ENCODE data around the gene SLC31A1.

Gene SLC31A1

GRCh38 chr9:113237026-113237425 lies 15.7 kb downstream of the SLC31A1 start:
- TF ChIP-seq POLR2AphosphoS5 (IDR thresholded peaks at IDR 0.05; ENCODE audit: low read depth, low read length): no peak
- TF ChIP-seq, protein P1, sequence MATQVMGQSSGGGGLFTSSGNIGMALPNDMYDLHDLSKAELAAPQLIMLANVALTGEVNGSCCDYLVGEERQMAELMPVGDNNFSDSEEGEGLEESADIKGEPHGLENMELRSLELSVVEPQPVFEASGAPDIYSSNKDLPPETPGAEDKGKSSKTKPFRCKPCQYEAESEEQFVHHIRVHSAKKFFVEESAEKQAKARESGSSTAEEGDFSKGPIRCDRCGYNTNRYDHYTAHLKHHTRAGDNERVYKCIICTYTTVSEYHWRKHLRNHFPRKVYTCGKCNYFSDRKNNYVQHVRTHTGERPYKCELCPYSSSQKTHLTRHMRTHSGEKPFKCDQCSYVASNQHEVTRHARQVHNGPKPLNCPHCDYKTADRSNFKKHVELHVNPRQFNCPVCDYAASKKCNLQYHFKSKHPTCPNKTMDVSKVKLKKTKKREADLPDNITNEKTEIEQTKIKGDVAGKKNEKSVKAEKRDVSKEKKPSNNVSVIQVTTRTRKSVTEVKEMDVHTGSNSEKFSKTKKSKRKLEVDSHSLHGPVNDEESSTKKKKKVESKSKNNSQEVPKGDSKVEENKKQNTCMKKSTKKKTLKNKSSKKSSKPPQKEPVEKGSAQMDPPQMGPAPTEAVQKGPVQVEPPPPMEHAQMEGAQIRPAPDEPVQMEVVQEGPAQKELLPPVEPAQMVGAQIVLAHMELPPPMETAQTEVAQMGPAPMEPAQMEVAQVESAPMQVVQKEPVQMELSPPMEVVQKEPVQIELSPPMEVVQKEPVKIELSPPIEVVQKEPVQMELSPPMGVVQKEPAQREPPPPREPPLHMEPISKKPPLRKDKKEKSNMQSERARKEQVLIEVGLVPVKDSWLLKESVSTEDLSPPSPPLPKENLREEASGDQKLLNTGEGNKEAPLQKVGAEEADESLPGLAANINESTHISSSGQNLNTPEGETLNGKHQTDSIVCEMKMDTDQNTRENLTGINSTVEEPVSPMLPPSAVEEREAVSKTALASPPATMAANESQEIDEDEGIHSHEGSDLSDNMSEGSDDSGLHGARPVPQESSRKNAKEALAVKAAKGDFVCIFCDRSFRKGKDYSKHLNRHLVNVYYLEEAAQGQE (IDR thresholded peaks at IDR 0.05; ENCODE audit: insufficient read depth in 1 of 2, low read depth in 2 of 2, low read length in 2 of 2): no peak
- no peak for TF ChIP-seq SIN3A (IDR thresholded peaks at IDR 0.05; ENCODE audit: borderline replicate concordance, insufficient read depth, low read length)
- no peak for TF ChIP-seq FOXP2 (optimal IDR thresholded peaks at IDR 0.05; ENCODE audit: borderline replicate concordance, extremely low read depth, extremely low read length, insufficient read depth)
- no peak for TF ChIP-seq TAF1 (IDR thresholded peaks at IDR 0.05; ENCODE audit: borderline replicate concordance, insufficient read depth, low read length)

- no peak for TF ChIP-seq FOXP2 (optimal IDR thresholded peaks at IDR 0.05; ENCODE audit: borderline replicate concordance, extremely low read depth, extremely low read length, insufficient read depth)
- TF ChIP-seq SIN3A (IDR thresholded peaks at IDR 0.05; ENCODE audit: borderline replicate concordance, insufficient read depth, low read length): no peak
- TF ChIP-seq, protein P1 (IDR thresholded peaks at IDR 0.05; ENCODE audit: insufficient read depth in 1 of 2, low read depth in 2 of 2, low read length in 2 of 2): no peak
- no peak for TF ChIP-seq POLR2AphosphoS5 (IDR thresholded peaks at IDR 0.05; ENCODE audit: low read depth, low read length)
- no peak for TF ChIP-seq TAF1 (IDR thresholded peaks at IDR 0.05; ENCODE audit: borderline replicate concordance, insufficient read depth, low read length)
These were observed 17.0 kb downstream of the SLC31A1 start for GRCh38 chr9:113238202-113238858.

- no peak for TF ChIP-seq POLR2AphosphoS5 (IDR thresholded peaks at IDR 0.05; ENCODE audit: low read depth, low read length)
- TF ChIP-seq, protein P1 (IDR thresholded peaks at IDR 0.05; ENCODE audit: insufficient read depth in 1 of 2, low read depth in 2 of 2, low read length in 2 of 2): no peak
- no peak for TF ChIP-seq TAF1 (IDR thresholded peaks at IDR 0.05; ENCODE audit: borderline replicate concordance, insufficient read depth, low read length)
- TF ChIP-seq FOXP2 (optimal IDR thresholded peaks at IDR 0.05; ENCODE audit: borderline replicate concordance, extremely low read depth, extremely low read length, insufficient read depth): no peak
- TF ChIP-seq SIN3A (IDR thresholded peaks at IDR 0.05; ENCODE audit: borderline replicate concordance, insufficient read depth, low read length): no peak
These were observed 17.5 kb downstream of the SLC31A1 start for GRCh38 chr9:113238859-113239232.

DNA sequence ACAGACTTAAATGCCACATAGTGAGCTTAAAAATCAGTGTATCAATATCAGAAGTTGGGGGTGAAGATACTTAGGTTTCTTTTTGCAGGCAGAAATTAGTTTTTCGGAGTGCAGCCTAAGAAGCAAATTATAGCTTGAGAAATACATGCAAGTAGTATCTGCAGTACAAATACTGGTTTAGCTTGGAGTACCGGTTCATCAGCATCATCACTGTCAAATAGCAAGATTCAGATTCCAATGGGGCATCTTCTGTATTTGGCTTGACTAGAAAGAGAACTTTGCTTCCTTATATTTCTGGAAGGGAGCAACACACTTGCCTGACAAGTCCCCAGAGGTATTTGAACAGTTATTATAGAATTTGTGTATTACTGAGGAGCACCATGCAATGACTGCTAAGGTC lies 19.8 kb downstream of the SLC31A1 start:
- no peak for TF ChIP-seq POLR2AphosphoS5 (IDR thresholded peaks at IDR 0.05; ENCODE audit: low read depth, low read length)
- TF ChIP-seq, protein P1 (IDR thresholded peaks at IDR 0.05; ENCODE audit: insufficient read depth in 1 of 2, low read depth in 2 of 2, low read length in 2 of 2): no peak
- TF ChIP-seq FOXP2 (optimal IDR thresholded peaks at IDR 0.05; ENCODE audit: borderline replicate concordance, extremely low read depth, extremely low read length, insufficient read depth): no peak

GRCh38 chr9:113244556-113244955 lies 23.2 kb downstream of the SLC31A1 start:
- TF ChIP-seq, protein P1 (IDR thresholded peaks at IDR 0.05; ENCODE audit: insufficient read depth in 1 of 2, low read depth in 2 of 2, low read length in 2 of 2): no peak
- no peak for TF ChIP-seq SIN3A (IDR thresholded peaks at IDR 0.05; ENCODE audit: borderline replicate concordance, insufficient read depth, low read length)
- no peak for TF ChIP-seq POLR2AphosphoS5 (IDR thresholded peaks at IDR 0.05; ENCODE audit: low read depth, low read length)
